Measurements from ENCODE around the gene DPM3.
"Not testable (repeated sequence)": the region's sequence is repeated elsewhere in the genome, so short reads cannot be mapped to it uniquely, and the experiment has no call there.

DNA sequence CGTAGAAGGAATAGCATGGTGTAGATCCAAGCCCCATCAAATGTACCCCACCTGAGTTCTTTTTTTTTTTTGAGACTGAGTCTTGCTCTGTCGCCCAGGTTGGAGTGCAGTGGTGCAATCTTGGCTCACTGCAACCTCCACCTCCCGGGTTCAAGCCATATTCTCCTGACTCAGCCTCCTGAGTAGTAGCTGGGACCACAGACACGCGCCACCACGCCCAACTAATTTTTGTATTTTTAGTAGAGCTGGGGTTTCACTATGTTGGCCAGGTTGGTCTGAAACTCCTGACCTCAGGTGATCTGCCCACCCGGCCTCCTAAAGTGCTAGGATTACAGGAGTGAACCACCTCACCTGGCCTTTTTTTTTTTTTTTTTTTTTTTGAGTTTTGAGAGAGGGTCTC lies 22.2 kb downstream of the DPM3 start:
- TF ChIP-seq, protein P1, sequence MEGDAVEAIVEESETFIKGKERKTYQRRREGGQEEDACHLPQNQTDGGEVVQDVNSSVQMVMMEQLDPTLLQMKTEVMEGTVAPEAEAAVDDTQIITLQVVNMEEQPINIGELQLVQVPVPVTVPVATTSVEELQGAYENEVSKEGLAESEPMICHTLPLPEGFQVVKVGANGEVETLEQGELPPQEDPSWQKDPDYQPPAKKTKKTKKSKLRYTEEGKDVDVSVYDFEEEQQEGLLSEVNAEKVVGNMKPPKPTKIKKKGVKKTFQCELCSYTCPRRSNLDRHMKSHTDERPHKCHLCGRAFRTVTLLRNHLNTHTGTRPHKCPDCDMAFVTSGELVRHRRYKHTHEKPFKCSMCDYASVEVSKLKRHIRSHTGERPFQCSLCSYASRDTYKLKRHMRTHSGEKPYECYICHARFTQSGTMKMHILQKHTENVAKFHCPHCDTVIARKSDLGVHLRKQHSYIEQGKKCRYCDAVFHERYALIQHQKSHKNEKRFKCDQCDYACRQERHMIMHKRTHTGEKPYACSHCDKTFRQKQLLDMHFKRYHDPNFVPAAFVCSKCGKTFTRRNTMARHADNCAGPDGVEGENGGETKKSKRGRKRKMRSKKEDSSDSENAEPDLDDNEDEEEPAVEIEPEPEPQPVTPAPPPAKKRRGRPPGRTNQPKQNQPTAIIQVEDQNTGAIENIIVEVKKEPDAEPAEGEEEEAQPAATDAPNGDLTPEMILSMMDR (conservative IDR thresholded peaks at IDR 0.05), result not testable (repeated sequence)
- not testable (repeated sequence) for TF ChIP-seq EZH2 (IDR thresholded peaks at IDR 0.05; ENCODE audit: low read depth)
